ENCODE results near the gene C20orf96. TPM values are rescaled to one million over a fixed set of nuclear protein-coding genes. Genes with fewer than 3 reads are reported as not detected.

The C20orf96 gene
- polyA plus RNA-seq, 3 donors = 0.28 to 9.3 (median 0.88) TPM

GRCh38 chr20:326645-327185 is 36.2 kb upstream of the C20orf96 start:
- Histone ChIP-seq H4K20me1 (ENCODE audit: insufficient read depth, low read length) (no peaks in the 10 kb centered on the region), H3K27ac (ENCODE audit: low read depth in 1 of 2, low read length in 2 of 2) (no peak overlapping the region), H3K9ac (ENCODE audit: insufficient read depth, low read length, poor library complexity, severe bottlenecking) (peak overlapping the region; percentile 15), H3K4me1 (ENCODE audit: control insufficient read depth in 1 of 2, insufficient read depth in 2 of 2, low read length in 2 of 2) (peaks cover 41 to 49% of the 10 kb centered on the region in 2 donors), H3K4me2 (replicated peaks; ENCODE audit: extremely low read depth, low read length, poor library complexity, severe bottlenecking) (peak overlapping the region; percentile 100), H3K27me3 (ENCODE audit: control insufficient read depth in 2 of 2, insufficient read depth in 2 of 2, low read length in 2 of 2) (peaks cover 4 to 13% of the 10 kb centered on the region in 2 donors), H2AFZ (ENCODE audit: insufficient read depth, low read depth, low read length, poor library complexity, severe bottlenecking) (peak overlapping the region; percentile 83), H3K36me3 (replicated peaks in 1 of 2; ENCODE audit: control insufficient read depth in 1 of 2, insufficient read depth in 2 of 2, low read length in 2 of 2) (no peaks in the 10 kb centered on the region), H3K79me2 (ENCODE audit: insufficient read depth, low read length) (no peaks in the 10 kb centered on the region), H3K9me3 (replicated peaks in 1 of 2; ENCODE audit: control insufficient read depth in 1 of 2, insufficient read depth in 1 of 2, low read length in 2 of 2) (no peaks in the 10 kb centered on the region), H3K4me3 (replicated peaks in 1 of 3; ENCODE audit: low read depth in 2 of 3, low read length in 3 of 3) (peak overlapping the region; percentile 21 to 90 (median 55))
- intact Hi-C loops (cut with micrococcal nuclease) = no loop called here
- H3K4me1 Mint-ChIP-seq = peaks cover 43% of the 10 kb centered on the region
- peaks cover 0 to 6% (median 0%) of the 10 kb centered on the region in 7 donors for H3K9me3 Mint-ChIP-seq
- DNase-seq = peak in 1 of 3 donors; percentile 16
- peaks cover 8 to 25% (median 18%) of the 10 kb centered on the region in 3 donors for H3K27me3 Mint-ChIP-seq (ENCODE audit: low read depth in 3 of 3)
- no peak overlapping the region for H3K27ac Mint-ChIP-seq
- H3K36me3 Mint-ChIP-seq = no peaks in the 10 kb centered on the region
- under 1% methylated on average over 34 of the region's 38 CpGs for WGBS (ENCODE audit: insufficient coverage)
- TF ChIP-seq CTCF (IDR thresholded peaks at IDR 0.05) = no peak
- H3K4me3 Mint-ChIP-seq = peak overlapping the region; percentile 83 to 84

GRCh38 chr20:325889-326644 is 35.5 kb upstream of the C20orf96 start:
- Histone ChIP-seq H3K27ac (ENCODE audit: low read depth in 1 of 2, low read length in 2 of 2) (no peak overlapping the region), H3K9me3 (replicated peaks in 1 of 2; ENCODE audit: control insufficient read depth in 1 of 2, insufficient read depth in 1 of 2, low read length in 2 of 2) (no peaks in the 10 kb centered on the region), H3K4me1 (ENCODE audit: control insufficient read depth in 1 of 2, insufficient read depth in 2 of 2, low read length in 2 of 2) (peaks cover 41 to 49% of the 10 kb centered on the region in 2 donors), H3K4me2 (replicated peaks; ENCODE audit: extremely low read depth, low read length, poor library complexity, severe bottlenecking) (peak overlapping the region; percentile 100), H3K36me3 (replicated peaks in 1 of 2; ENCODE audit: control insufficient read depth in 1 of 2, insufficient read depth in 2 of 2, low read length in 2 of 2) (no peaks in the 10 kb centered on the region), H3K27me3 (ENCODE audit: control insufficient read depth in 2 of 2, insufficient read depth in 2 of 2, low read length in 2 of 2) (peaks cover 4 to 13% of the 10 kb centered on the region in 2 donors), H2AFZ (ENCODE audit: insufficient read depth, low read depth, low read length, poor library complexity, severe bottlenecking) (peak overlapping the region; percentile 83), H3K79me2 (ENCODE audit: insufficient read depth, low read length) (no peaks in the 10 kb centered on the region), H4K20me1 (ENCODE audit: insufficient read depth, low read length) (no peaks in the 10 kb centered on the region), H3K9ac (ENCODE audit: insufficient read depth, low read length, poor library complexity, severe bottlenecking) (peak overlapping the region; percentile 36), H3K4me3 (replicated peaks in 1 of 3; ENCODE audit: low read depth in 2 of 3, low read length in 3 of 3) (peak overlapping the region; percentile 55 to 90 (median 64))
- peak in 1 of 3 donors; percentile 36 for DNase-seq
- Mint-ChIP-seq H3K36me3 (no peaks in the 10 kb centered on the region), H3K4me3 (peak overlapping the region; percentile 83 to 89), H3K27me3 (ENCODE audit: low read depth in 3 of 3) (peaks cover 10 to 26% (median 18%) of the 10 kb centered on the region in 3 donors), H3K4me1 (peaks cover 43% of the 10 kb centered on the region), H3K9me3 (peaks cover 0 to 6% (median 0%) of the 10 kb centered on the region in 7 donors), H3K27ac (peak overlapping the region in 1 of 7 donors; percentile 76)
- intact Hi-C loops (cut with micrococcal nuclease) = no loop called here
- WGBS (ENCODE audit: insufficient coverage) = under 1% methylated on average over 102 of the region's 103 CpGs
- TF ChIP-seq CTCF (IDR thresholded peaks at IDR 0.05) = no peak
